DMS 273 (cell line): ENCODE data around the gene NCOA6.
A peak's percentile ranks its signal among the peaks of the same experiment; 100 is the strongest.

Experiments used
- DNase-seq: peaks from one replicate; lab custom pipeline; 2025; ENCODE audit not compliant: unreplicated experiment; lab: John Stamatoyannopoulos, UW

Gene NCOA6

DNA sequence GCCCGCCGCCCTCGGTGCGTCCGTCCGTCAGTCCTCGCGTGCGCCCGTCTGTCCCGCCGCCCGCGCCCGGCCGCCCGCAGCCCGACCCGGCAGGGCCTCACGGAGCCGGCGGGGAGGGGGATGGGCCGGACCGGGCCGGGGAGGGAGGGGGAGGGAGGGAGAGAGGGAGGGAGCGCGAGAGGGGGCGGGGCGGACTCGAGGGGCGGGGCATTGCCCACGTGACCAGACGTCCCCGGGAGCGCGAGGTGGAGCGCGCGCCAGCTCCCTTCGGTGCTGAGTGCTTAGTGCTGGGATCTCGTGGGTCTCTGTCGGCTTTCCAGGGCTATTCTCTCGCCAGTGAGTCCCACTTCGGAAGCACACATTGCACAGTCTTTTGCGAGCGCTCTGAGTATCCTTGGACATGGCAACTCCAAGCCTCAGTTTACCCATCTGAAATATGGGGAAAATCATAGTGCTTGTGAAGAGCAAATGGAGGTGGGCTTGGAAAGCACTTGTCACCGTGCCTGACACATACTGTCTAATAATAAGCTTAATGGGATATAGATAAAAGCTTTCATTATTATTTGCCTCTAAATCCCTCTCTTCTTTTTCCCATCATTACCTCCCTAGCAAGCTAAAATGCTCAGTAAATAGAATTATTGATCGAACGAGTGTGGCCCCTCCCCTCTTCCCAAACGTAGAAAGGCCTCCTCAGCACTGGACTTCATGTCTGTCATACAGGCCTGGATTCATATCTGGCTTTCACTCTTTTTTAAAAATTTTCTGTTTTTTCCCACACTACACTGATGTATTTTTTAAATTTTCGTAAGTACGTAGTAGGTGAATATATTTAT is at the start of gene NCOA6:
NCOA6 (minus strand) TSS at position 122 of the 833 bp plus-strand sequence. CDS start 43,296 bp downstream, outside the sequence.
- peak; percentile 92 for DNase-seq

DNA sequence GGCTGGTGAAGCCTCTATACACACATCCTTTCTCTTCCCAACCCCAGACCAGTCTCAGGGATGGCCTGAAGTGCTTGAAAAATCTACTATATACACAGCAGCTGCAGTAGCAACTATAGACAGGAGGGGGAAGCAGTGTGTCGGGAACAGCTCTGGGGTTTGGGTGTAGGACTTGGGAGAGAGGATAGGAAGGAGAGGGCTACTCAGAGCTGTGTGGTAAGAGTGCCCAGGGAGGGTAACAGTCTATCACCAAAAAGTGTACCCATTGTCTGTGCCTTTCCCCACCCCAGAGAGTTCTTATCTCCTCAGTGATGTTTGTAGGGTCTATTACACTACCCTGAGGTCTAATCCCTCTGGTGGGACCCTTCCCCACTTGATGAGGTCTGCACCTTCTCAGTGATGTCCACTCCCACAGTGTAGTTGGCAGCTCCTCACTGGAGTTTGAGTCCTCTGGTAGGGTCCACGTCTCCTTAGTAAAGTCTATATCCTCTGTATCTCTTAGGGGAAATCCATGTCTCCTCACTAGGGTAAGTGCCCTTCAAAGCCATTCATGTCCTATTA is 48.7 kb upstream of the NCOA6 start:
- peak; percentile 92 for DNase-seq

DNA sequence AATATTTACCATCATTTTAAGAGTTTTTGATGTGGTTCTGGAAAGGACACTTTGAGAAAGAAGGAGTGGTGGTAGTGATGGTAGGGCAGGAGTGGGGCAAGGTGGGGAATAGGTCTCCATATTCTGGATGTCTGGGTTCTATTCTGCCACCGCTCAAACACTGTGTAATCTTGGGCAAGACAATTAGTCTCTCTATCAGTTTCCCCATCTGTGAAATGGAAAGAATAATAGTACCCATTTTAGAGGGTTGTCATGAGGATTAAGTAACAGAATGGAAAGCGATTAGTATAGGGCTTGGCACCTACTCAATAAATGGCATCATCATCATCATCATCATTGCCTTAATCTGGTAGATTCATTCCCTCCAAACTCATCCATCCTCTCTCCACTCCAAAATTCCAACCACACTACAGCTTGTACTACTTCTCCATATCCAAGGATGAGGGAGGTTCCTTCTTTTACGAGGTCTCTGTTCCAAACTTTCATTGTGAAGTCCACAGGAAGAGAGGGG is 48.2 kb upstream of the NCOA6 start:
- DNase-seq, result no peak

DNA sequence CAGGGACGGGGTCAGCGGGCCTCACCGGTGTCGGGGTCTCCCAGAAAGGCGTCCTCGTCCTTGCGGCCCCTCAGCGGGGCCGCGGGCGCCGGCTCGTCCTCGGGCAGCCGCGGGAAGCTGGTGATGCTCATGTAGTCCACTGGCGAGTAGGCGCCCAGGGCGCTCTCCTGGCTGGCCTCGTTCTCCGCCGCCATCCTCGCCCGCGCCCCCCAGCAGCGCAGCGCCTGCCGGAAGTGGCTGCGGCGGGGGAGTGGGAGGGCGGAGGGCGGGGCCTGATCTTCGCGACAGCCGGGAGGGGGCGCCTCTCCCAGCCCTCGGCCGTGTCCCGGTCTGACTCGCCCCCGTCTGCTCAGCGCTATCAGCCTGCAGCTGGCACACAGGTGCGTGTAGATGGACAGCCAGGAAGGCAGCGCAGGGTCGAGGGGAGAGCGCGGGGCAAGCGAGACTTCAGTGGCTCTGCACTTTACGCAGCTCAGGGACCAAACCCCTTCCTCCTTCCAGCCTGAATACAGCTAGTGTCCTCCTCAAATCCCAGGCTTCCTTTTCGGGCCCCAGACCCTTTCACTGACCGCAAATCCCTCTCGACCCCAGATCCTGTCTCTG is 47.3 kb upstream of the NCOA6 start, which contains the start of gene GGT7:
GGT7 (minus strand) TSS at position 235 of the 603 bp plus-strand sequence; CDS start at position 194, 41 bp downstream.
- peak; percentile 92 for DNase-seq

DNA sequence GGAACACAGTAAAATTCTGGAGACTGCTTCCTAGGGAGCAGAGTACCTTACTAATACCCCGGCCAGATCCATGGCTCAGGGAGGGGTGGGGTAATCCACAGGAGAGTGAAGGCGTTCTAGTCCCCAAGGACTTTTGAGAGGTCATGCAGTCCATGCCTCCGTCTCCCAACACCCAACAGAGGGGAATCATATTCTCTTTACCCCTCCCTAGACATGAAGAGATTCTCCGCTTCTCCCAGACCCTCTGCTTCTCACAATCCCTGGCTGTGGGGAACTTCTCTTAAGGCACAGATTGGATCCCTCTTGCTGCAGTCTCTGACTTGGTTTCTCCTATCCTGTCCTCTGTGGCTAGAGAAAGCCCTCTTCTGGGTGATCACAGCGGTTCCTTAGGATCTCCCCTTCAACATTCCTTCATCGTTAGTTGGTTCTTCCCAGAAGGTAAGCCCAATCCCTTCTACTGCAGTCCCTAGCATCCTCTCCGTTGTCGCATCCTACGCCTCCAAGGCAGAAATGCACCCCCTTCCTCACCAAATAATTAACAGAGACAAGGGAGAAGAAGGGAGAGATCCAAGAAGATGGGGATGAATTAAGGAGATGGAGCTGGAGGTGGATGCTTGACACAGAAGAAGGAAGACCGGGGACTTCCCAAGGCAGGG is 46.6 kb upstream of the NCOA6 start:
- no peak for DNase-seq

DNA sequence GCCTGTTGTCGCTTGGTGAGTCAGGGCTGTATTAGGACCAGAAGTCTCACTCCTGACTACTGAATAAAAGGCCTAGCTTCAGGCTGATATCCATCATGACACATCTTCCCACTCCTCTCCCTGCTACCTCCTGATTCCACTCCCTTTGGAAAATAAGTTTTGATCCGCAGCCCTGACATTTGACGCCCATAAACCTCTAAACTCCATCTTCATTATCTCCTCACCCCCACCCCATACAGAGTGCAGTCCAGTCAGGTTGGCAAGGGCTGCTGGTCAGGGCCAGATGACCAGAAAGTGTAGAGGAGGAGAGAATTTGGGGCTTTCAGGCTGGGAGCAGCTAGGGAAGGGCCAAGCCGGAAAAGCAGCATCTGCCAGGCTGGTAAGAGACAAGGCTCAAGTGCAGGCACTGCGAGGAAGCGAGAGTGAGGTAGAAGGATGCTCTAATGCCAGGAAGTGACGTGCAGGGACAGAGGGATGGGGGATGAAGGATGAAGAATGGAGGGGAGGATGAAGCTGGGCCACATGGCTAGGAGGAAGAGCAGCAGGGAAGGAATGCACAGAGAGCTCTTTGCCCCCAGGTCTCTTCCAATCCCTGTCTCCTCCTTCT is 46.0 kb upstream of the NCOA6 start:
- DNase-seq, result peak; percentile 19

DNA sequence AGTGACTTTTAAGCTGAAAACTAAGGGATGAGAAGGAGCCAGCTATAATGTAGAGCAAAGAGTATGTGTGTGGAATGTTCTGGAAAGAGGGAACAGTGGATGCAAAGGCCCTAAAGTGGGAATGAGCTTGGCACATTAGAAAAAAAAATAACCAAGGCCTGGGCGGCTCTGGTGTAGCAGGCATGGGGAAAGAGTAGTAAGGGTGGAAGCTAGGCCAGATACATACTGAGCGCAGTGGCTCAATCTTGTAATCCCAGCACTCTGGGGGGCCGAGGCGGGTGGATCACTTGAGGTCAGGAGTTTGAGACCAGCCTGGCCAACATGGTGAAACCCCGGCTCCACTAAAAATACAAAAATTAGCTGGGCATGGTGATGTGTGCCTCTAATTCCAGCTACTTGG is 38.8 kb upstream of the NCOA6 start:
- DNase-seq, result no peak

DNA sequence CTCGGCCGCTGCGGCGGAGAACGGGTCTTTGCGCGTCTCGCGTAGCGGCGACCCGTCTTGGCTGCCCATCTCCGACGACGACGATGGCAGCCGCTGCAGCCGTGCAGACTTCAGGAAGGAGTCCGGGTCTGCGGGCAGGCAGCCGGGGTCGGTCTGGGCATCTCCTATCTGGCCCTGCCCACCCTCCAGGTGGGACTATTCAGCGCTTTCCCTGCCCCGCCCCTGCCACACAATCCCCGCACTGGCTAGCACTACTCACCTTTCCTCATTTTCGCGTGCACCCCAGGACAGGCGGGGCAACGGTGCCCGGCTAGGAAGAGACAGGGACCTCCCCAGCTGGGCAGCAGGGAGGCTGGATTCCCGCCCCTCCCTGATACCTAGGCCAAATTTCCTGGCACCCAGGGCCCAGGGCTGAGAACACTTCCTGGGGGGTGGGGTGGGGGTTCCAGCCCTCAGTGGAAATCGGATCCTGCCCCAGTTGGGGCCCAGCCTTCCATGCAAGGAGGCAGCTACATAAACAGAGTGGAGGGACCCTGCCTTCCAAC is 38.0 kb upstream of the NCOA6 start:
- no peak for DNase-seq

DNA sequence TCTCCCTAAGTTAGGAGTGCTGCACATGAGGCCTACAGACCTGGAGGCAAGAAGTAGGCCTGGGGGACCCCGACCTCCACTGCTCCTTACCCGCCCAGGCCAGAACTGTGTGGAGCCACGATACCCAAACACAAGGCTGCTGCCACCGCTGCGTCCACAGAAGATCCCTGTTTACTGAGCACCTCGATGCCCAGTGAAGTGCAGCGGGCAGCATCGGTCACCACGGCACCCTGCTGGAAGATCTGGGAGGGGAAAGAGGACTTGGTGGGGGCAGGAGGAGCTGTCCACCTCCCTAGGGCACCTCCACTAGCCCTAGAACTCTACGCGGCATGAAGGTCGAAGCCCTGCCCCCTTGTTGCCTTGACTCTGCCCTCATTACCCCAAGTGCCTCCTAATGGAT is 37.3 kb upstream of the NCOA6 start:
- no peak for DNase-seq

DNA sequence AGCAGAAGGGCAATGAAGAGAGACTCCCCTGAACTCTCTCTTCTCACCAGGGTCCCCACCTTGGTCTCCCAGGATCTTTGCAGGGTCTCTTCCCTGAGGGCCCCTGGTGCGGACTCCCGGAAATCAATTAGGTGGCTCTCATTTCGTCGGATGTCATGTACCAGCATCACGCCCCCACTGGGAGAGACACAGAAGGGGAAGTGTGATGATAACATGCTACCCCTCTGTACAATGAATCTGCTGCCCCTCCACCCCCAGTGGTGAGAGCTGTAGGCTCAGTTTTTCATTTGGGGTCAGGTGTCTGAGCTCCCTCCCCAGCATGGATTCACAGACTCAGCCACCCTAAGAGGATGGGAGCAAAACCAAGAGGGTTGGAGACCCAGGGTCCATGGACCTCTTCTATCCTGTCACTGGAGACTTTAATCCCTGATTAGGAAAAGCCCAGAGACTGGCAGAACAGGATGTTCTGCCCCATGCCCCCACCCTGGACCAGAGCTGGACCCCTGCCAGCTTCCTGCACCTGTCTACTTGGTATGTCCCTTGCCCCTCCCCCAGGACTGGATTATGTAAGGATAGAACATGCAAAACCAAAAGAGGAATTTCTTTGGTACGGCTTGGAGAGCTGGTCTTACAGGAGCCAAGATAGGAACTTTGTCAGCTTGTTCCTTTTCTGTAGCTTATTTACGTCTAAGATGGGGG is 36.1 kb upstream of the NCOA6 start:
- peak; percentile 14 for DNase-seq

DNA sequence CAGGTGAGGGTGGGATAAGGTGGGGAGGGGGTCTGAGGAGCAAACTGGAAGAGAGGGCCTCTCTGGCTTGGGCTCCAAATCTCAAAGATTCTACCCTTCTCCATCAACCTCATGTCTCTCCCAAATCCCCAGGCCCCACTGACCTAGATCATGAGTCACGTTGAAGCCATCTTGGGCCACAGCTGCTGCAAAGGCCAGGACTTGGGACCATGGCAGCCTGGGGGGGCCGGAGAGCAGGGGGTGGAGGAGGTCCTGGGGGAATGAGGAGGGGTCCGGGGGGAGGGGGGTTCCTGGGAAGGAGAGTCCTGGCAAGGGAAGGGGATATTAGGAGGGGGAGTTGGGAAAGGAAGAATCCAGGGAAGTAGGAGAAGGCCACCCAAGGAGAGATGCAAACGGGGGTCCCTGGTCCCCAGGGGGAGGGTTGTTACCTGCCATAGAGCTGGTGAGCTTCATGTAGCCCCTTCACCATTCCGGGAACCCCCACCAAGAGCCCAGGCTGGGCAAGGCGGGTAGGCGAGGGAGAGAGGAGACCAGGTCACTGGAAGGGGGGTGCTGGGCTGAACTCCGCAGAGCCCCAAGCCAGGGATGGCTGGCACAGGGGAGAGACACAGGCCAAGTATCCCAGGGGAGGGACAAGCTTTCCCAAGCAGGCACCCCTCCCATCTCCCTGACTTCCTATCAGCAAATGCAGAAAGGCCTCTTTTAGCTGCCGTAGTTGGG is 34.5 kb upstream of the NCOA6 start:
- no peak for DNase-seq

DNA sequence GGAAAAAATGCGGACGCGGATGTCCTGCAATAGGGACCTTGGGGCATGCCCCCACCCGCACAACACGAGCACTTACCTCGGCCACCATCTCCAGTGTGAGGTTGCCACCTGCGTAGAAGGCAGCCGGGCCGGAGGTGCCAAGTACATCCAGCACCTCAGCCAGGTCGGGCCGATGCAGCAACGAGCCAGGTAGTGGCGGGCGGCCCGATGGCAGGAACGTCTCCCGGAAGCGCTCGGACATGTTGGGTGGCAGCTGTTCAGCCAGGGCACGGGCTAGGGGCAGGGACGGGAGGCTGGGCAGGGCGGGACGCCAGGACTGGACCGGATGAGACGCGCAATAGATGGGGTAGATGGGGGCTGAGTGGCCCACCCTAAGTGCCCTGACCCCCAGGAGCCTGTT is 33.9 kb upstream of the NCOA6 start:
- no peak for DNase-seq

DNA sequence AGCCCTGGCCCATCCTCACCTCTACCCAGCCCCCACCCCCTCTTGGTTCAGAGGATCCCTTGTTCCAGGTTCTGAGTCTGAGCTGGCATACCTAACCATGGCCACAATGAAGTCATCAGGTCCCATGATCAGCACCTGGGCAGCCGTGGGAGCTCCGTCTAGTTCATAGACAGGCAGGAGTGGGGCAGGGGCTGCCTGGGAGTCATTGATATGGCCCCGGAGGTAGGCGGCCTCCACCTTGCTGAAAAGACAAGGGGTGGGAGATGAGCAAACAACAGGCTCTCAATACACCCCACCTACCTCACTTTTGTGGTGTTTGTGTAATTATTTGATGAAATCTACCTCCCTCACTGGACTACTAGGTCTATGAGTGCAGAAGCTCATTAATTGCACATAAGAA is 26.8 kb upstream of the NCOA6 start:
- DNase-seq, result no peak

DNA sequence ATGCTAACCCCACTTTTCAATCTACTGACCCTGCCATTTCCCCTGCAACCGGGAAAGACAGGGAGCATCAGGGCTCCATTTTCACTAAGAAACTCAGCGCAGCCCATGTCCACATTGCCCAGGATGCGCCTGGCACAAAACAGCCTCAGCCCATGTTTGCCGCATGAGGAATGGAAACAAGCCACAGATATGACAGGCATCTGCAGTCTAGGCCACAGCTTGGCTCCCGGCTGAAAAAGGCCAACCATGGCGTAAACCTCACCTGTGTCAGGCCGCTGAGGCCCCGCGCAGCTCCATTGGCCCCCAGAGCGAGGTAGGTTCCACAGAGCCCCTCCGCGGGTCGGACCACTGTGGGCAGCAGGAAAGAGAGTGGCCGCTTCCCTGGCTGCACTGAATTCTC is 25.5 kb upstream of the NCOA6 start:
- DNase-seq, result no peak

DNA sequence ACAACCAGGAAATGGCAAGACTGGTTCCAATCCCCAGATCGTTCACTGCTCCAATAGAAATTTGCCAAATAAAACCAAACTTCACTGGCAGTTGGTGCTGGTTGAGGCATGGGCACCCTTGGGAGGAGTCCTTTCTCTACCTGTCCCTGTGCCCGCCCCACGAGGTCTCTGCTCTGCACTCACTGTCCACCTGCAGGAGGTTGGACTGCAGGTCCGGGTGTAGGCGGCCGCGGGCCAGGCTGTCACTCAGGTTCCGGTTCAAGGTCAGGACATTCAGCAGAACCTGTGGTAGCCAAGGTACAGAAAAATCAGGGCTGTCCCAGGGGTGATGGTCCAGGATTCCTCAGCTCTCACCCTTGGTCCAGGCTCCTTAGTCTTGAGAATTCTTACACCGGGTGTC is 24.3 kb upstream of the NCOA6 start:
- DNase-seq, result no peak

DNA sequence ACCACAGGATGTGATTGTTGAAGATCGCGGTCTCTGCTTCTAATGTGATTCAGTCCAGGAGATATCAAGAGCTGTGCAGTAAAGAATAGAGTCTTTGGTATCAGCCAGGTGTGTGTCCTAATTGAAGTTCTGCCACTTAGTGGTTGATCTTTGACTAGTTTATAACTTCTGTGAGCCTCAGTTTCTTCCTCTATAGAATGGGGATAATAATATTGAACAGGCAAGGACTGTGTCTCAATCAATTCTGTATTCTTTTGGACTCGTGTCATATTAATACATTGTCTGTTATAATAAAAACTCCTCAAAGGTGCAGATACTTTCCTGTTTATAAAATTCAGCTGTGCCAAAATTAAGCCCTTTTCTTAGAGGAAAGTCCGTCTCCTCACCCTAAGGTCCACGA is 23.1 kb upstream of the NCOA6 start:
- no peak for DNase-seq

DNA sequence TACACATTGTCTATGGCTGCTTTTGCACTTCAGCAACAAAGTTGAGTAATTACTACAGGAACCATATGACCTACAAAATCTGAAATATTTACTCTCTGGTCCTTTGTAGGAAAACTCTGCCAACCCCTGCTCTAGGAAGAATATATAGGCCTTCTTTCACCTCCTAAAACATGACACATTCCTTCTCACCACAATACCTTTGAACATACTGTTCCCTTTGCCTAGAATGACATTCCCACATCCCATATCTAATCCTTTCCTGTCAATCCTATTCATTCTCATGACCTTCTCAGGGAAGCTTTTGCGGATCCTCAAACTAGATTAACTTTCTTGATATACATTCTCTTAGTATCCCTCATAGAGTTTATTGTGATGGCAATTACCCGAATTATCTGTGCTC is 18.0 kb upstream of the NCOA6 start:
- DNase-seq, result no peak

DNA sequence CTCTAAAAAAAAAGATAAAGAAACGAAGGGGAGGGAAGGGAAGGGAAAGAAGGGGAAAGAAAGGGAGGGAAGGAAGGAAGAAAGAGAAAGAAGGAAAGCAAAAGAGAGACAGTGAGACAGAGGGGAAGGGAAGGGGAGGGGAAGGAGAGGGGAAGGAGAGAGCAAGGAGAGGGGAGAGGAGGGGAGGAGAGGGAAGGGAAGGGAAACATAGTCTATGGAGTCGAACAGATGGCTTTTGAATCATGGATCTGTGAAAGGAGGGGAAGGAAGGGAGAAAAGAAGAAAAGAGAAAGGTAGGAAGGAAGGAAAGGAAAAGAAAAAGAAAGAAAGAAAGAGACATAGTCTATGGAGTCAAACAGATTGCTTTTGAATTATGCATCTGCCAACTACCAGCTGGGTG is 16.7 kb upstream of the NCOA6 start:
- no peak for DNase-seq

DNA sequence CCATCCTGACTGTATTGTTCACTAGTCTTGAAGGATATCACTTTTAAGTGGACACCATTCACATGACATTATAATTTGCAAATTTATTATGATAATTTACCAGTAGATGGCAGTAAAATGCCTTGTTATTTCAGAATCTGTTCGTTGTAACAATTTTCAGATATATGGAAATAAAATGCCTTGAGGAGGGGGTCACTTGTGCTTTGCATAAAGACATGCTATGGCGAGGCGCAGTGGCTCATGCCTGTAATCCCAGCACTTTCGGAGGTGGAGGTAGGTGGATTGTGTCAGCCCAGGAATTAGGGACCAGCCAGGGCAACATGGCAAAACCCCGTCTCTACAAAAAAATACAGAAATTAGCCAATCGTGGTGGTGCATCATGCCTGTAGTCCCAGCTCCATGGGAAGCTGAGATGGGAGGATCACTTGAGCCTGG is 9.0 kb upstream of the NCOA6 start:
- DNase-seq, result peak; percentile 75
